NT2/D1 (cell line): Measurements from ENCODE around the gene TTC24.

Experiments
- DNase-seq: peaks from one replicate; pipeline ENCODE4 v3.0.0-alpha.2; 2011; ENCODE audit warnings: low read depth, low spot score
- H3K27me3 ChIP-seq: 2 replicates; pipeline ENCODE4 v1.6.0; 2011; ENCODE audit warnings: mild to moderate bottlenecking; ENCODE audit not compliant: insufficient read length, insufficient read depth
- H3K36me3 ChIP-seq: 2 replicates; pipeline ENCODE4 v1.6.1; 2011; ENCODE audit warnings: mild to moderate bottlenecking, low read length, mixed read lengths; ENCODE audit not compliant: insufficient read depth, insufficient read length
- H3K4me1 ChIP-seq: 2 replicates; pipeline ENCODE4 v1.5.1; 2011; ENCODE audit not compliant: insufficient read depth, insufficient read length
- H3K4me3 ChIP-seq: 2 replicates; pipeline ENCODE4 v1.5.1; 2011; ENCODE audit warnings: low read depth; ENCODE audit not compliant: insufficient read length
- H3K9ac ChIP-seq: 2 replicates; pipeline ENCODE4 v1.6.0; 2011; ENCODE audit warnings: low read depth; ENCODE audit not compliant: insufficient read length
- H3K9me3 ChIP-seq: 2 replicates; pipeline ENCODE4 v1.5.1; 2011; ENCODE audit warnings: mild to moderate bottlenecking, low read length; ENCODE audit not compliant: insufficient read depth
- SUZ12 ChIP-seq: IDR thresholded peaks from 2 replicates; pipeline ENCODE4 v1.6.1; 2011; ENCODE audit not compliant: insufficient read length, insufficient read depth; ENCODE audit errors: extremely low read depth
- YY1 ChIP-seq: IDR thresholded peaks from 2 replicates; pipeline ENCODE4 v1.6.1; 2011; ENCODE audit not compliant: insufficient read length, insufficient read depth
- ZNF274 ChIP-seq: IDR thresholded peaks from 2 replicates; pipeline ENCODE4 v1.6.1; 2011; ENCODE audit warnings: mild to moderate bottlenecking, low read depth, low read length

The TTC24 gene

DNA sequence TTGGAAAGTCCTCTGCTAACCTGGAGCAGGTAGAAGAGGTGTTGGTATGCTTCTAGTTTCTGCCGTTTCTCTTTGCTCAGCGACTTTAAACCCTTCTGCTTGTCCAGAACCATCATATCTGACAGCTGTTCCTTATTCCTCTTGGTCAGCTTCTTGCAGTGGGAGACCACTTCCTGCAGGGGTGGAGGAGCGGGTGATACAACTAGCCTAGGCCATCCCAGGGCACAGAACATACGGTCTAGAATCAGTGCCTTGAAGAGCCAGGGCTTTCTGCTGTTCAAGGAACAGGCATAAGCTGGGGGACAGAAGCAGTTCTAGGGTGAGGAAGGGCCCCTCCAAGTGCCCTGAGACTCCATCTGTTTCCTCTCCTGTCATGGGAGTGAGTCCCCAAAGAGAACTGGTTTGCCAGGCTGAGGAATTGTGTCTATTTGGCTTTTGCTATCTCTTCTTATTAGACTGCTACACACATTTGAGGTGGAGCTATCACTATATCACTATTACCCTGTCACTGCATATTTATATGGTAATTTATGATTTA is 39.6 kb upstream of the TTC24 start:
- TF ChIP-seq ZNF274 = no peak
- TF ChIP-seq SUZ12 = no peak
- TF ChIP-seq YY1 = no peak
- peaks cover 95% of the 10 kb centered on the region for H3K36me3 ChIP-seq
- H3K4me3 ChIP-seq = no peak overlapping the region
- no peaks in the 10 kb centered on the region for H3K27me3 ChIP-seq
- peaks cover 4% of the 10 kb centered on the region for H3K4me1 ChIP-seq
- DNase-seq = no peak
- H3K9me3 ChIP-seq = no peaks in the 10 kb centered on the region
- H3K9ac ChIP-seq = no peak overlapping the region

DNA sequence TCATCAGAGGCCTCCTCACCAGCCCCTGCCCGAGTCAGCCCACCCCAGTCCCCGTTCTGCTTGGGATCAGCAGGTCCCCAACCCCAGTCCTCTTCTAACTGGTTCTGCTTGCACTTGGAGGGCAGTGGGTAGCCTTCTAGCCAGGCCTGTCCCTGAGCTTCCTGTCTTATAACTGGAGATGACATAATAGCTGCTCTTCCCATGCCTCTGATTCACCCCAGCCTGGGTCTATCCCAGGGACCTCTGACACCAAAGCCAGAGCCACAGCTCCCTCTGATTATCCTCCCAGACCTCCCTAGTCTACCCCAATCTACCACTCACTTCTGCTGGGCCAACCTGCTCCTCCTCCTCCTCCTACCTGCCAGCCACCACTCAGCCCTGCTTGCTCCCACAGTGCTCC is 38.6 kb upstream of the TTC24 start:
- no peaks in the 10 kb centered on the region for H3K9me3 ChIP-seq
- no peak for DNase-seq
- no peak overlapping the region for H3K4me3 ChIP-seq
- no peak overlapping the region for H3K9ac ChIP-seq
- no peaks in the 10 kb centered on the region for H3K27me3 ChIP-seq
- H3K4me1 ChIP-seq = peaks cover 4% of the 10 kb centered on the region
- peaks cover 94% of the 10 kb centered on the region for H3K36me3 ChIP-seq
- TF ChIP-seq YY1 (no peak), SUZ12 (no peak), ZNF274 (no peak)

DNA sequence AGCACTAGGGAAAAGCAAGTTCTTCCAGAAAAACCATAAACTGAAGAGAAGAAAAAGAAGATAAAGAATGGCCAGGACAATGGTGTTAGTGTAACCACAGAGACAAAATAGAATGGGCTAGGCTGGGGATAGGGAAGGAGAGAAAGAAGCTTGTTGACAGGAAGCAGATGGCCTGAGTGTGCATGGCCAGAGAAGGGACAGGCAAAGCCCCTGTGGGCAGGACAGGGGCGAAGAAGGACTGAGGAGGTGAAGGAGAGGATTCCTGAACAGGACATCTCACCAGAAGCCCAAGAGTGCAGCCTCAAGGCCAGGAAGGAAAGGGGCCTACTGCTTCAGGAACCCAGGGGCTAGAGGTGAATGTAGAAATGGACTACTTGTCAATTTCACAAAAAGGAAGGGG is 36.5 kb upstream of the TTC24 start:
- H3K4me3 ChIP-seq = no peak overlapping the region
- H3K9me3 ChIP-seq = no peaks in the 10 kb centered on the region
- peaks cover 97% of the 10 kb centered on the region for H3K36me3 ChIP-seq
- DNase-seq = no peak
- peaks cover 4% of the 10 kb centered on the region for H3K4me1 ChIP-seq
- no peaks in the 10 kb centered on the region for H3K27me3 ChIP-seq
- TF ChIP-seq ZNF274 (no peak), SUZ12 (no peak), YY1 (no peak)
- no peak overlapping the region for H3K9ac ChIP-seq

DNA sequence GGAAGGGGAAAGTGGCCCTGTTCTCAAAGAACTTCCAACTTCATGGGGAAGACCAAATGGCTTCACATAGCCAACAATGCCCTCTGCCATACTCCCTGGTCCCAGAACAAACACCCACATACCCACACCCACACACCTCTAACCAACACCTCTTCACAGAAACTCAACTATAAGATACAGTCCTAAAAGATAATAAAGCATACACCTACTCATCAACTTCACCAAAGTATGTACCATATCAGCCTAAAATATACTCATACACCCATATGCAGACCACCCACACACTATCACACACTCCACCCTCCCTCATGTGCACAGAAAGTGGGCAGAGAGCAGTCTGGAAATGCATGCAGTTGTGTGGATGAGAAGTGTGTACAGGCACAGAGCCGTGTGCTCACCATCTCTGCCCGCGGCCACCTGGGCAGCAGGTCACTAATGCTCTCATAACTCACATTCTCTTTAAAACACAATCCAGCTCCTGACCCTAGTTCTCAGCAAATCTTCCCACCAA is 34.9 kb upstream of the TTC24 start:
- Histone ChIP-seq H3K4me1 (no peaks in the 10 kb centered on the region), H3K9me3 (no peaks in the 10 kb centered on the region), H3K4me3 (no peak overlapping the region), H3K36me3 (peaks cover 94% of the 10 kb centered on the region), H3K27me3 (no peaks in the 10 kb centered on the region), H3K9ac (no peak overlapping the region)
- TF ChIP-seq SUZ12 = no peak
- TF ChIP-seq ZNF274 = no peak
- DNase-seq = no peak

DNA sequence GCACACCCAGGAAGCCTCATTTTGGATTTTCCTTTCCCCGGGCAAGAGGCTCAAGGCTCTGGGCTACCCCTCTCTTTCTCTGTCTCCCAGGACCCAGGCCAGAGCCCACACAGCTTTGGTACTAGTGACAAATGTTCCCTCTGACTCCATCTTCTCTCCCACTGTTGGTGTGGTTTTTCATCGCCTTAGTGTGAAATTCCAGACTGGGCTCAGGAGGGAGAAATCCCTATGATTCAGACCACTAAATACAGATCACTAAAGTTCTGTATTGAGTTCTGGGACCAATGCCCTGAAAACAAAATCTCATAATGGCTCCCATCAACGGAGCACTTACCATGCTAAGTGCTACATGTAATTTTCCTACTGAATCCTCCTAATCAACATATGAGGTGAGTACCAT is 33.3 kb upstream of the TTC24 start:
- no peak for DNase-seq
- no peak overlapping the region for H3K4me3 ChIP-seq
- no peaks in the 10 kb centered on the region for H3K27me3 ChIP-seq
- TF ChIP-seq ZNF274 = no peak
- no peak for TF ChIP-seq YY1
- no peak for TF ChIP-seq SUZ12
- H3K9me3 ChIP-seq = no peaks in the 10 kb centered on the region
- no peaks in the 10 kb centered on the region for H3K4me1 ChIP-seq
- no peak overlapping the region for H3K9ac ChIP-seq
- H3K36me3 ChIP-seq = peaks cover 94% of the 10 kb centered on the region

DNA sequence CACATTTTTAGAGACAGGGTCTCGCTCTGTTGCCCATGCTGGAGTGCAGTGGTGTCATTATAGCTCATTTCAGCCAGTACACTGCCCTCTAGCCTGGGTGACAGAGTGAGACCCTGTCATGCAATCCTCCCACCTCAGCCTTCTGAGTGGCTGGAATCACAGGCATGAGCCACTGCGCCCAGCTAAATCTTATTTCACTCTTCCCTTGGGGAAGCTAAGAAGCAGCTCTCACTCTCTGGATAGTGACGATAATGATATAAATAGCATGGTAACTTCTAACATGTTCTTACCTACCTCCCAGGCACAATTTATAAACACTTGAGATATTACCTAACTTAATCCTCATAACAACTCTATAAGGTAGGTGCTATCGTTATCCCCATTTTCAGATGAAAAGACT is 32.1 kb upstream of the TTC24 start:
- TF ChIP-seq ZNF274 (no peak), SUZ12 (no peak), YY1 (no peak)
- Histone ChIP-seq H3K9ac (no peak overlapping the region), H3K9me3 (no peaks in the 10 kb centered on the region), H3K27me3 (no peaks in the 10 kb centered on the region), H3K4me1 (no peaks in the 10 kb centered on the region), H3K36me3 (peaks cover 94% of the 10 kb centered on the region), H3K4me3 (no peak overlapping the region)
- DNase-seq = no peak

DNA sequence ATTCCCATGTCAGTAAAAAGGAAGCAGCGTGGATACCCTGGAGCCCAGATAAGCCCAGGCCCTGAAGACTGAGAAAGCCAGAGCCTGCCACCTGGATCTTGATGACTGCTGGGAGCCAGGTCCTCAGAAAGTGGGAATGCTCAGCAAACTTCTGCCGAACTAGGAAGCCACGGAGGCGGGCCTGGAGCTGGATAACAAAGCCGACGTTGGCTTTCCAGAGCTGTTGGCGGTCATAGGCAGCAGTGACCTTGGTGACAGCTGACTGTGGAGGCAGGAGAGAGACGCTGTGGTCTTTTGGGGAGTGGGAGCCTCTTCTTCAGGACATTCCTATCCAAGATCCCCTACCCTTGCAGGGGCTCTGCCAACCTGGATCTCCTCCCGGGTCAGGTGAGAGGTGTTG is 31.5 kb upstream of the TTC24 start:
- Histone ChIP-seq H3K4me1 (no peaks in the 10 kb centered on the region), H3K4me3 (no peak overlapping the region), H3K27me3 (no peaks in the 10 kb centered on the region), H3K9me3 (no peaks in the 10 kb centered on the region), H3K9ac (no peak overlapping the region), H3K36me3 (peaks cover 96% of the 10 kb centered on the region)
- no peak for DNase-seq
- no peak for TF ChIP-seq YY1
- no peak for TF ChIP-seq SUZ12

DNA sequence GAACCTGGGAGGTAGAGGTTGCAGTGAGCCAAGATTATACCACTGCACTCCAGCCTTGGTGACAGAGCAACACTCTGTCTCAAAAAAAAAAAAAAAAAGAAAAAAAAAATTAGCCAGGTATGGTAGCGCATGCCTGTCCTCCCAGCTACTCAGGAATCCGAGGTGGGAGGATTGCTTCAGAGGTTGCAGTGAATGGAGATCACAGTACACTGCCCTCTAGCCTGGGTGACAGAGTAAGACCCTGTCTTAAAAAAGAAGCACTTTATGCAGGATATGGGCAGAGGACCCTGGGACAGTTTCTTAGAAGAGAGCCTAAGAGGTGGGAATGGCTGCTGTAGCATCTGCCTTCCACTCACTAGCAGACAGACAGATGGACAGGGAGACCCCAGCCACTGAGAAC is 30.1 kb upstream of the TTC24 start:
- no peak for DNase-seq
- TF ChIP-seq ZNF274 = no peak
- TF ChIP-seq YY1 = no peak
- no peak for TF ChIP-seq SUZ12
- no peak overlapping the region for H3K4me3 ChIP-seq
- H3K9me3 ChIP-seq = no peaks in the 10 kb centered on the region
- no peaks in the 10 kb centered on the region for H3K27me3 ChIP-seq
- peaks cover 92% of the 10 kb centered on the region for H3K36me3 ChIP-seq
- no peak overlapping the region for H3K9ac ChIP-seq
- H3K4me1 ChIP-seq = no peaks in the 10 kb centered on the region
